Stimulated activated CD8-positive, alpha-beta memory T cell treated with anti-CD3 and anti-CD28 coated beads, Interleukin-15, amount 100 ng/mL, for 1 hour (primary cell): ENCODE measurements around the gene SH2D7.
"Not testable (repeated sequence)": the region's sequence is repeated elsewhere in the genome, so short reads cannot be mapped to it uniquely, and the experiment has no call there.

Experiments
- DNase-seq: peaks from one replicate; pipeline ENCODE4 v3.0.0-alpha.2; 2020; ENCODE audit warnings: low read depth

The SH2D7 gene

DNA sequence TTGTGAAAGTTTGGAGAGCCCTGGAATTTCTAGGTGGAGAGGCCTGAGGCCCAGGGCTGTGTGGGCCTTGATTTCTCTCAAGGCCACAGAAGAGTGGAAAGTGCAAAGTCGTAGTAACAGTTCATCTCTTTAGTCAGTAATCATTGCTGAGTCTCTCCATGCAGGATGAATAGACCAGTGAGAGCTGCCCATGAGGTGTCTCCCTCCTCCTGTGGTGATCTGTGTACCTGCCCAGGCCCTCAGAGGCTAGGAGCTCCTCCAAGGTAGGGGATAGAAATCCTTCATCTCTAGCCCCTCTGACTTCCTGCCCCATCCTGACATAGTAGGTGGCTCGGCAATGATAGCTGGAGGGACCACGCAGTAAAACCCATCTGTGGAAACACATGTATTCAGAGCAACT lies 50.0 kb downstream of the SH2D7 start:
- DNase-seq = no peak

DNA sequence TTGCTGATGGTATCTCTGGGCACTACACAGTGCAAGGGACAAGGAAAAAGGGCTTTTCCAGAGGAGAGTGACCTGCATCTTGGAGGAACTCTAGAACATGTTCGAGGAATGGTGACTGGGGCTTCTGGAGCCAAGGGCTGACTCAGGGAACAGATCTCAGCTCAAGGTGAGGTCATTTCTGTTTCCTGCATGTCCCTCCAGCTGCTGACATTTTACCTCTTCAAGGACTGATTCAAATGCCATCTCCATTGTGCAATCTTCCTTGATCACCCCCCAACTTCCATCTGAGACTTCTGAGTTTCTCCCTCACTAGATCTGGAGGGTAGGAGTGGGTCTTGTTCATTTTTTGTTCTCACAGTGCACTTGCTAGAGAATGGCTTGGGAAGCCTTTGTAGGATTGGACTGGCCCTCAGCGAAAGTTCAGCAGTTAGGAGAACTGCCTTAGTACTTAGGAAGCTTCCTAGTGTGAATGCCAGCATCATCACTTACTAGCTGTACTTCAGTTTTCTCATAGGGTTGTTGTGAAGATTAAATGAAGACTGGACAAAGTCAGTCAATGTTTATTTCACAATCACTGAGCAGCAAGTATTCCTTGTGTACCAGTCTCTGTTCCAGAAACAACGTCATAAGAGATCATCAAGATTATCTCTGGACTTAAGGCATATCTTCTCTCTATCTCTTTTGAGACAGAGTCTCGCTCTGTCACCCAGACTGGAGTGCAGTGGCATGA lies 54.2 kb downstream of the SH2D7 start:
- no peak for DNase-seq

DNA sequence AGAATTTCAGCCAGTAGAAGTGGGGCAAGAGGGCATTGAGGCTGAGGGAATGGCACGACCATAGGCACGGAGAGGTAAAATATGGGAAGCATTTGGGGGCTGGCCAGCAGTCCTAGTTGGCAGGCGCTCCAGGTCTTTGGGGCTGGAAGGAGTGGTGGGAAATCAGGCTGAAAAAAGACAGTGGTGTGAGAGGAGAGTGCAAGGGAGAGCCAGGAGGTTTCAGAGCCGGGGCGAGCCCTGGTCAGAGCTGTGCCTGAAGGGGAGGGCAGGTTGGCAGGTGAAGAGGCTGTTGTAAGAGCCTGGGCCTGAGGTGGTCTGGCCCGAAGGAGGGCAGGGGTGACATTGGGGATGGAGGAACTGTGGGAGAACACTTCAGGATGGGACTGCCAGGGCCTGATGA lies 55.2 kb downstream of the SH2D7 start:
- DNase-seq = no peak

DNA sequence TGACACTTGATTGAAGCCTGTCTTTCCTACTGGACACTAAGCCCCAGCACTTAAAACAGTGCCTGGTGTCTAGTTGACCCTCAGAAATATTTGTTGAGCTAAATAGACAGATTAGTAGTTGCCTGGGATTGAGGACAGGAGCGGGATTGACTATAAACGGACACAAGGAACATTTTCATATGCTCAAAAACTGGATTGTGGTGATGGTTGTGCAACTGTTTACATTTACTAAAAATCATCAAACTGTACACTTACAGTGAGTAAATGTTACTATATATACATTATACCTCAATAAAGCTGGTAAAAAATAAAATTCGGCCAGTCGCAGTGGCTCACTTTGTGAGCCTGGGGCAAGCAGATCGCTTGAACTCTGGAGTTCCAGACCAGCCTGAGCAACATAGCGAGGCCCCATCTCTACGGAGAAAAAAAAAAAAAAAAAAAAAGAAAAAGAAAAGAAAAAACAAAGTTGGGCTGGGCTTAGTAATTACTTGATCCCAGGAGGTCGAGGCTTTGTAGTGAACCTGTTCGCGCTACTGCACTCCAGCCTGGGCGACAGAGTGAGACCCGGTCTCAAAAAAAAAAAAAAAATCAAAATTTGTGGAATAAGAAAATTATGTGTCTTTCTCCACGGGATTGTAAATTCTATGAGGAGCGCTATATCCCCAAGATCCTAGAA lies 56.2 kb downstream of the SH2D7 start:
- DNase-seq = no peak

DNA sequence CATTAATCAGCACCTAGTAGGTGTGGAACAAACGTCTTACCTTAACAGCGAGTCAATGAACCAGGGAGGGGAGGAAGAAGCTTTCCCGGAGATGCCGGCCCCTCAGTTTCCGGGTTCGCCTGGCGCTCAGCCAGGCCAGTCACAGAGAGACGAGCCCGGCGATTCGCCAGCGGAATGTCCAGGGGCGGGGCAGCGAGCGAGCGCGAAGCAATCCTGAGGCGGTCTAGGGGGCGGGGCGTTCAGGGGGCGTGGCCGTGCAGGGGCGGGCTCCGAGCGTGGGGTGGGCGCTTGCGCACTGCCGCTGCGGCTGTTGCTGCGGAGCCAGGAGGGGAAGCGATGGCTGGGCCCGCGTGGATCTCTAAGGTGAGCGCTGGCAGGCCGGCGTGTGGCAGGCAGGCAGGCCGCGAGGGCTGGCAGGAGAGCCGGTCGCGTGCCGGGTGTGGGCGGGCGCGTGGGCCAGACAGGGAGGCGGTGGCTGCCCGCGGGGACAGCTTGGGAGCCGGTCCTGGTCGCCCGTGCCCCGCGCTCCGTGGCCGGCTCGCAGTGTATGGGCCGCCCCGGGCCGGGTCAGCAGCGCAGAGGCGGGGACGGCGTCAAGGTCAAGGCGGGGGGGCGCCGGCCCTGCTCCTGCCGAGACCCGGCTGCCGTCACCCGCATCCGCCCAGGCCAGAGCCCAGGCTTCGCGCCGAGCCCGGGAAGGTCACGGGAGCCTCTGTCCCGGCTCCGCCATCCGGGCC lies 56.9 kb downstream of the SH2D7 start, which contains the start of gene IDH3A:
Gene IDH3A (plus strand): TSS at position 295 of the 737 bp plus-strand sequence. CDS start 42 bp downstream, at position 337.
- DNase-seq = peak; percentile 100

DNA sequence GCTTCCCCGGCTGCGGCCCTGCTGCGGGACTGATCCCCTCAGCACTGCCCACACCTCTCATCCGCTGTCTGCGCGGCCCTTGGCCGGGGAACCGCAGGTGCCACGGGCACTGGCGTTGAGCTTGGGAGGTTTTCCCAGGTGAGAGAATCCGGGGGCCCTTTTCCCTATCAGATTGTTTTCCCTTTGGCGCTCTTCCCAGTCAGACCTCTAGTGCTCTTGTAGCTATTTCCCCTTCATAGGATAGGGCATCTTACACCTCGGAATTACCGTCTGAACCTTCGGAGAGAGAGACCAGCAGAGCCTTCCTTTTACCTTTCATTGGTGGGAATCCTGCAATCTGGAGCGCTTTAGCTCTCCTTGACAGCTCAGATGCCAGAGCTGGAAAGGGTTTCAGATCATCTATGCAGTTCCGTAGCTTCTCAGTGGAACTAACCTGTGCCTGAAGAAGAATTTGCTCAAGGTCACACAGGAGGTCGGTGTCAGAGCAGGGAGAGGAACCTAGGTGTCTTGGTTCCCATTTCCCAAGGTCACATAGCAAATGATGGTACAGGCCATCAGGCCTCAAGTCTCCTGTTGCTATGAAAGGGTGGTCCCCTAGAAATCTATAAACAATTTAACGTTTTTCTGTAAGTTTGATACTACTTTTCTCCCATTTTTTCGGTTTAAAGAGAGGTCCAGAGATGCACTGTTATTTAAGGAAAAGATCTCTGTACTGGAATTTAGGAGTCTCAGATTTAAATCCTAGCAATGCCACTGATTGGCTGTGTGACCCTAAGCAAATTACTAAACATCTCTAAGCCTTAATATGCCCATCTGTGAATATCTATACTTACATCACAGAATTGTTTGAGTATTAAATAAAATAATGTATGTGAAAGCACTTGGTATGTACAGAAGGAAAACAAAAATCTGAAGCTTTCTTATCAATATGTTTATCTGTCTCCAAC lies 57.7 kb downstream of the SH2D7 start:
- DNase-seq = no peak

DNA sequence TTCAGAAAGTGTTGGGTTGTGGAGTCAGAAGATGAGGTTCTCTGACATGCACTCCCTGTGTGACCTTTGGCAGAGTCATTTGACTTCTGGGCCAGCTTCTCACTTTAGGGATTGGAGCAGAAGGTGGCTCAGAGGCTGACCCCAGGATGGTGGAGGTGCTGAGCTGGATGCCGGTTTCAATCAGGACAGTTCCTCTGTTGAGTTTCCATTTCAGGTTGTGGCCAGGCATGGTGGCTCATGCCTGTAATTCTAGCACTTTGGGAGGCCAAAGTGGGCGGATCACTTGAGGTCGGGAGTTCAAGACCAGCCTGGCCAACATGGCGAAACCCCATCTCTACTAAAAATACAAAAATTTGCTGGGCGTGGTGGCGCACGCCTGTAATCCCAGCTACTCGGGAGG lies 58.7 kb downstream of the SH2D7 start:
- DNase-seq = not testable (repeated sequence)
